Left cardiac atrium (tissue), 4 donors: ENCODE results near the gene PGAP3. TPM values are rescaled to one million over a fixed set of nuclear protein-coding genes. Genes with fewer than 3 reads are reported as not detected.
A peak's percentile ranks its signal among the peaks of the same experiment; 100 is the strongest.
"Not testable (repeated sequence)": the region's sequence is repeated elsewhere in the genome, so short reads cannot be mapped to it uniquely, and the experiment has no call there.

Experiments used
- ATAC-seq, 2 donors: fragments of 200-7000 bp; cut with Tn5 transposase; one replicate each; pipeline ENCODE4 v1.9.1; 2020; ENCODE audit warnings: mild to moderate bottlenecking in 2 of 2, moderate library complexity in 2 of 2
- DNase-seq: peaks from one replicate; pipeline ENCODE4 v3.0.0-alpha.2; 2020
- intact Hi-C, 2 donors: fragments of 100-400 bp; cut with DNase I; formaldehyde crosslinking; loops; one replicate each; pipeline versions ENCODE4 v1.14.1 to v1.15.1; 2022 to 2023
- total RNA-seq, 2 donors: library from RNA; stranded (reverse); fragmentation: NEBNext Ultra II Directional; extraction: Animal tissue kit (Norgen Biotek cat#: 25700); gene quantifications; one replicate each; pipeline ENCODE4 v1.2.1, GENCODE V29; 2021
- donor health status: DM: no; HTN: yes; CAD: no.
- donor health status: DM: no; HTN: yes; CAD: no; lungs with severe emphysema.
- donor health status: DM: yes; HTN: yes; CAD: no.
- donor health status: Dilated cardiomyopathy.

The PGAP3 gene
- total RNA-seq, 2 donors from 2014 or later: 9.7 to 18.1 TPM

- intact Hi-C loops: no loop called here
- ATAC-seq (peak; percentile 64 to 83), DNase-seq (no peak)
These were observed 29.2 kb upstream of the PGAP3 start for GRCh38 chr17:39716879-39717536.

GRCh38 chr17:39716073-39716818 lies 28.4 kb upstream of the PGAP3 start:
- ATAC-seq (peak; percentile 65 to 74), DNase-seq (no peak)
- intact Hi-C loops: no loop called here

GRCh38 chr17:39715375-39716072 lies 27.7 kb upstream of the PGAP3 start:
- intact Hi-C loops: no loop called here
- no peak for ATAC-seq

GRCh38 chr17:39714234-39714633 lies 26.4 kb upstream of the PGAP3 start:
- no peak for DNase-seq
- intact Hi-C loops: no loop called here
- no peak for ATAC-seq

More at GRCh38 chr17:39715375-39716072, 27.7 kb upstream of the PGAP3 start:
- no peak for DNase-seq

- DNase-seq (no peak), ATAC-seq (no peak)
- intact Hi-C loops: no loop called here
These were observed 24.0 kb upstream of the PGAP3 start for GRCh38 chr17:39711851-39712250.

GRCh38 chr17:39711071-39711470 lies 23.2 kb upstream of the PGAP3 start:
- intact Hi-C loops, DNase-seq, ATAC-seq: not testable (repeated sequence)

GRCh38 chr17:39709998-39710964 lies 22.4 kb upstream of the PGAP3 start:
- intact Hi-C loops: no loop called here
- no peak for ATAC-seq
- no peak for DNase-seq

GRCh38 chr17:39709319-39709997 lies 21.6 kb upstream of the PGAP3 start:
- intact Hi-C loops: no loop called here
- DNase-seq (no peak), ATAC-seq (no peak)

- DNase-seq (no peak), ATAC-seq (no peak)
- intact Hi-C loops: no loop called here
These were observed 19.1 kb upstream of the PGAP3 start for GRCh38 chr17:39706921-39707337.

GRCh38 chr17:39706383-39706782 lies 18.5 kb upstream of the PGAP3 start:
- DNase-seq (no peak), ATAC-seq (no peak)
- intact Hi-C loops: no loop called here

GRCh38 chr17:39705786-39706348 lies 18.0 kb upstream of the PGAP3 start:
- DNase-seq (no peak), ATAC-seq (peak; percentile 12 to 55)
- intact Hi-C loops: no loop called here

- intact Hi-C loops: no loop called here
- peak; percentile 3 to 33 for ATAC-seq
- DNase-seq: no peak
These were observed 17.1 kb upstream of the PGAP3 start for GRCh38 chr17:39704821-39705551.

GRCh38 chr17:39703913-39704312 lies 16.1 kb upstream of the PGAP3 start:
- intact Hi-C loops: no loop called here
- no peak for DNase-seq
- no peak for ATAC-seq

GRCh38 chr17:39702901-39703893 lies 15.3 kb upstream of the PGAP3 start:
- intact Hi-C loops: no loop called here
- ATAC-seq (peak; percentile 1 to 10), DNase-seq (no peak)

GRCh38 chr17:39701784-39702422 lies 14.0 kb upstream of the PGAP3 start:
- no peak for ATAC-seq
- intact Hi-C loops: no loop called here
- no peak for DNase-seq
